MCF 10A (cell line): Measurements from ENCODE around the gene ADCY4. TPM values are rescaled to one million over a fixed set of nuclear protein-coding genes. Genes with fewer than 3 reads are reported as not detected.

ENCODE experiments used
- BruUV-seq: library from RNA; stranded (reverse); fragments of 400-500 nt; replicated peaks from 2 replicates; lab custom pipeline; 2021; lab: Mats Ljungman, UMichigan
- CTCF ChIA-PET: fragments of 300-600 bp; sonication (Branson Sonifier 250); formaldehyde crosslinking; extraction: SDS; loops from one replicate; lab custom pipeline; 2021; ENCODE audit warnings: antibody characterized with exemption, inconsistent platforms; lab: Yijun Ruan, JAX
- POLR2A ChIA-PET: fragments of 300-600, 350-650 bp; sonication (Branson Sonifier 250); formaldehyde crosslinking; extraction: SDS; loops from one replicate; lab custom pipeline; 2020; ENCODE audit warnings: antibody characterized with exemption, inconsistent platforms; lab: Yijun Ruan, JAX
- DNase-seq: peaks from one replicate; pipeline ENCODE4 v3.0.0-alpha.2; 2018; ENCODE audit not compliant: unreplicated experiment
- H3K27ac Mint-ChIP-seq: one replicate; pipeline ENCODE4 v1.8.0; 2022; ENCODE audit warnings: mild to moderate bottlenecking, low read depth, mixed read lengths; ENCODE audit not compliant: unreplicated experiment
- H3K27me3 Mint-ChIP-seq: one replicate; pipeline ENCODE4 v1.8.0; 2022; ENCODE audit warnings: mixed read lengths; ENCODE audit not compliant: insufficient read depth, unreplicated experiment
- H3K36me3 Mint-ChIP-seq: one replicate; pipeline ENCODE4 v1.8.0; 2022; ENCODE audit warnings: mild to moderate bottlenecking, moderate library complexity, mixed read lengths; ENCODE audit not compliant: insufficient read depth, unreplicated experiment
- H3K4me1 Mint-ChIP-seq: one replicate; pipeline ENCODE4 v1.8.0; 2022; ENCODE audit warnings: mixed read lengths; ENCODE audit not compliant: insufficient read depth, unreplicated experiment
- H3K4me3 Mint-ChIP-seq: one replicate; pipeline ENCODE4 v1.8.0; 2022; ENCODE audit warnings: mild to moderate bottlenecking, moderate library complexity, mixed read lengths; ENCODE audit not compliant: unreplicated experiment
- H3K9me3 Mint-ChIP-seq: one replicate; pipeline ENCODE4 v1.8.0; 2022; ENCODE audit warnings: mixed read lengths; ENCODE audit not compliant: unreplicated experiment
- intact Hi-C: fragments of 100-400 bp; cut with micrococcal nuclease; formaldehyde crosslinking; loops from 2 replicates; pipeline ENCODE4 v1.14.1; 2022
- total RNA-seq: library from RNA; stranded (reverse); gene quantifications from 2 replicates; pipeline ENCODE4 v1.2.3, GENCODE V29; 2022
- TF ChIP-seq, protein P1 (sequence below): fragments of 200-600 bp; IDR thresholded peaks from one replicate; pipeline ENCODE4 v1.8.0; 2022; ENCODE audit warnings: antibody characterized with exemption, mild to moderate bottlenecking; ENCODE audit not compliant: unreplicated experiment

Gene ADCY4
- total RNA-seq, 1 experiment from 2014 or later = not detected

GRCh38 chr14:24308342-24309124 lies 26.3 kb downstream of the ADCY4 start:
- Mint-ChIP-seq H3K4me1 (peaks cover 25% of the 10 kb centered on the region), H3K27me3 (no peaks in the 10 kb centered on the region), H3K27ac (no peak overlapping the region), H3K4me3 (no peak overlapping the region), H3K36me3 (peaks cover 38% of the 10 kb centered on the region), H3K9me3 (no peaks in the 10 kb centered on the region)
- TF ChIP-seq, protein P1, sequence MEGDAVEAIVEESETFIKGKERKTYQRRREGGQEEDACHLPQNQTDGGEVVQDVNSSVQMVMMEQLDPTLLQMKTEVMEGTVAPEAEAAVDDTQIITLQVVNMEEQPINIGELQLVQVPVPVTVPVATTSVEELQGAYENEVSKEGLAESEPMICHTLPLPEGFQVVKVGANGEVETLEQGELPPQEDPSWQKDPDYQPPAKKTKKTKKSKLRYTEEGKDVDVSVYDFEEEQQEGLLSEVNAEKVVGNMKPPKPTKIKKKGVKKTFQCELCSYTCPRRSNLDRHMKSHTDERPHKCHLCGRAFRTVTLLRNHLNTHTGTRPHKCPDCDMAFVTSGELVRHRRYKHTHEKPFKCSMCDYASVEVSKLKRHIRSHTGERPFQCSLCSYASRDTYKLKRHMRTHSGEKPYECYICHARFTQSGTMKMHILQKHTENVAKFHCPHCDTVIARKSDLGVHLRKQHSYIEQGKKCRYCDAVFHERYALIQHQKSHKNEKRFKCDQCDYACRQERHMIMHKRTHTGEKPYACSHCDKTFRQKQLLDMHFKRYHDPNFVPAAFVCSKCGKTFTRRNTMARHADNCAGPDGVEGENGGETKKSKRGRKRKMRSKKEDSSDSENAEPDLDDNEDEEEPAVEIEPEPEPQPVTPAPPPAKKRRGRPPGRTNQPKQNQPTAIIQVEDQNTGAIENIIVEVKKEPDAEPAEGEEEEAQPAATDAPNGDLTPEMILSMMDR = peak; percentile 5
- no TSS peak for BruUV-seq
- DNase-seq = no peak
- POLR2A ChIA-PET = interaction anchor here (0.6 to 7.2 kb wide), 18 partner anchors 9 to 194 kb away, joined by 3 to 101 read pairs (median 4); partner anchors contain the start of genes CBLN3, CHMP4A, DCAF11 and DHRS1
- intact Hi-C loops = no loop called here
- CTCF ChIA-PET = interaction anchor here (0.5 to 10.0 kb wide), 54 partner anchors 8 to 1008 kb away, joined by 3 to 145 read pairs (median 6); partner anchors contain the start of genes CBLN3, CHMP4A, DHRS1 and EMC9

GRCh38 chr14:24307575-24308341 lies 27.1 kb downstream of the ADCY4 start, which contains the start of gene CIDEB:
Gene CIDEB, minus strand, starts transcription at chr14:24307977. Its CDS starts 119 bp downstream, at chr14:24307858.
- H3K4me3 Mint-ChIP-seq = no peak within 1 kb of the TSS
- DNase-seq = peak; percentile 68
- H3K36me3 Mint-ChIP-seq = peaks cover 46% of the 10 kb centered on the region
- POLR2A ChIA-PET = interaction anchor here (0.6 to 7.2 kb wide), 19 partner anchors 8 to 193 kb away, joined by 3 to 101 read pairs (median 3); partner anchors contain the start of genes CBLN3, CHMP4A, DCAF11 and DHRS1
- TF ChIP-seq, protein P1 = peak; percentile 85
- H3K27me3 Mint-ChIP-seq = no peaks in the 10 kb centered on the region
- H3K9me3 Mint-ChIP-seq = no peaks in the 10 kb centered on the region
- H3K27ac Mint-ChIP-seq = no peak within 1 kb of the TSS
- intact Hi-C loops = no loop called here
- peaks cover 25% of the 10 kb centered on the region for H3K4me1 Mint-ChIP-seq
- BruUV-seq = no TSS peak
- CTCF ChIA-PET = interaction anchor here (0.5 to 10.0 kb wide), 60 partner anchors 9 to 1587 kb away, joined by 3 to 145 read pairs (median 6); partner anchors contain the start of genes CBLN3, CHMP4A, DHRS1 and EMC9

DNA sequence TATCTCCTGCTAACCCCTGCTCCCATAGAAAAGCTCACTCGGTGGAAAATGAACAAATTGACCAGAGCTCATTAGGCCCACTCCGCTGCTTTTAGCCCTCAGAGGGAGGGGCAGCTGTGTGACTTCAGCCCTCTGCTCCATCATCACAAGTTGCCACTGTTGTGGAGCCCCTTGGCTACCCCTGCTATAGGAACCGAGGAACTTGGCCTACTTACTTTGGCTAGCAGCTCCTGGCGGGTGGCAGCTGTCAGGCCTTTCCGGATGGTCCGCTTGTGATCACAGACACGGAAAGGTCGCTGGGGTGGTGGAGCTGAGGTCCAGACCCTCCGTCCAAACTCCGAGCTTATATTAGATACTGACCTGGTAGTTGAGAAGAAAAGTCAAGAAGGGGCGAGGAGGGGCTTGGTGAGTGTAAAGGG lies 27.7 kb downstream of the ADCY4 start:
- Mint-ChIP-seq H3K4me1 (peaks cover 25% of the 10 kb centered on the region), H3K27ac (no peak overlapping the region), H3K36me3 (peaks cover 51% of the 10 kb centered on the region), H3K4me3 (no peak overlapping the region), H3K27me3 (no peaks in the 10 kb centered on the region), H3K9me3 (no peaks in the 10 kb centered on the region)
- intact Hi-C loops = no loop called here
- ChIA-PET POLR2A (interaction anchor here (0.6 to 7.2 kb wide), 6 partner anchors 8 to 69 kb away, joined by 3 to 101 read pairs (median 3); partner anchors contain the start of genes DHRS1, NOP9 and TINF2), CTCF (interaction anchor here (0.6 to 10.0 kb wide), 37 partner anchors 9 to 1586 kb away, joined by 3 to 145 read pairs (median 8); partner anchors contain the start of genes CBLN3, DHRS1, KHNYN and MDP1)
- DNase-seq = no peak
- BruUV-seq = TSS peak; percentile 2
- TF ChIP-seq, protein P1 = no peak
